HG03342 (cell line): Measurements from ENCODE around the gene SLITRK5.

Experiments
- ATAC-seq: cut with Tn5 transposase; IDR thresholded peaks from one replicate; pipeline ENCODE4 v1.9.1; 2021; ENCODE audit warnings: mild to moderate bottlenecking, moderate library complexity; ENCODE audit not compliant: unreplicated experiment

Gene SLITRK5, protein sequence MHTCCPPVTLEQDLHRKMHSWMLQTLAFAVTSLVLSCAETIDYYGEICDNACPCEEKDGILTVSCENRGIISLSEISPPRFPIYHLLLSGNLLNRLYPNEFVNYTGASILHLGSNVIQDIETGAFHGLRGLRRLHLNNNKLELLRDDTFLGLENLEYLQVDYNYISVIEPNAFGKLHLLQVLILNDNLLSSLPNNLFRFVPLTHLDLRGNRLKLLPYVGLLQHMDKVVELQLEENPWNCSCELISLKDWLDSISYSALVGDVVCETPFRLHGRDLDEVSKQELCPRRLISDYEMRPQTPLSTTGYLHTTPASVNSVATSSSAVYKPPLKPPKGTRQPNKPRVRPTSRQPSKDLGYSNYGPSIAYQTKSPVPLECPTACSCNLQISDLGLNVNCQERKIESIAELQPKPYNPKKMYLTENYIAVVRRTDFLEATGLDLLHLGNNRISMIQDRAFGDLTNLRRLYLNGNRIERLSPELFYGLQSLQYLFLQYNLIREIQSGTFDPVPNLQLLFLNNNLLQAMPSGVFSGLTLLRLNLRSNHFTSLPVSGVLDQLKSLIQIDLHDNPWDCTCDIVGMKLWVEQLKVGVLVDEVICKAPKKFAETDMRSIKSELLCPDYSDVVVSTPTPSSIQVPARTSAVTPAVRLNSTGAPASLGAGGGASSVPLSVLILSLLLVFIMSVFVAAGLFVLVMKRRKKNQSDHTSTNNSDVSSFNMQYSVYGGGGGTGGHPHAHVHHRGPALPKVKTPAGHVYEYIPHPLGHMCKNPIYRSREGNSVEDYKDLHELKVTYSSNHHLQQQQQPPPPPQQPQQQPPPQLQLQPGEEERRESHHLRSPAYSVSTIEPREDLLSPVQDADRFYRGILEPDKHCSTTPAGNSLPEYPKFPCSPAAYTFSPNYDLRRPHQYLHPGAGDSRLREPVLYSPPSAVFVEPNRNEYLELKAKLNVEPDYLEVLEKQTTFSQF

DNA sequence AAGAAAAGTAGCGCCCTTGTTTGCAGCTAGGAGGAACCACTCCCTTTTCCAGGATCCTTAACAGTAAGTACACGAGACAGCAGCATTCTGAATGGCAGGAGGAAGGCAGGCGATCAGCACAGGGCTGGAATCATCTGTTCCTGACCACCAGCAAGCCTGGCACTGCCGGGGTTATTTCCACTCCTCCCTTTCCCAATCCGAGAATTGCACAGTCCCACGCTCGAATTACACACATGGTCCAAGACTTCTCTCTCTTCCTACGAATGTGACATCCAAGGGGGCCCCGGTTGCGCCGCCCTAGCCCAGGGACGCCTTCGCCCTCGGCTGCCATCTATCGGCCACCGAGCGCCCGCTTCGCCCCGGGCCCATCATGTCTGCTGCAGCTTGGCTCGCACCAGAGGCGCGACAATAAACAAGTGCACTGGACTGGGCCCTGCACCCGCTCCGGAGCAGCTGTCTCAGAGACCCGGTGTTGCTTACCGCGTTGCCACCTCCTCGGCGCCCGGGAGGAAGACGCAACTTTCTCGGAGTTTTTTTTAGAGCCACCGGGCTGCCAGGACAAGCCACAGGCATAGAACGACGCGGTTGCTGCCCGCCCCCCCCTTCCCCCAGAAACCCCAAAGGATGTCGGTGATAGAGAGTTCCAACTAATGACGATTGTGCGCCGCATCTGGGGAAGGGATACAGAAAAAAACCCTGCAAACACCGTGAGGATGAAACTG, at the start of gene SLITRK5:
Gene SLITRK5, plus strand, starts transcription at position 341 of the 722 bp plus-strand sequence. CDS start 4,018 bp downstream, outside the sequence.
- peak; percentile 88 for ATAC-seq

DNA sequence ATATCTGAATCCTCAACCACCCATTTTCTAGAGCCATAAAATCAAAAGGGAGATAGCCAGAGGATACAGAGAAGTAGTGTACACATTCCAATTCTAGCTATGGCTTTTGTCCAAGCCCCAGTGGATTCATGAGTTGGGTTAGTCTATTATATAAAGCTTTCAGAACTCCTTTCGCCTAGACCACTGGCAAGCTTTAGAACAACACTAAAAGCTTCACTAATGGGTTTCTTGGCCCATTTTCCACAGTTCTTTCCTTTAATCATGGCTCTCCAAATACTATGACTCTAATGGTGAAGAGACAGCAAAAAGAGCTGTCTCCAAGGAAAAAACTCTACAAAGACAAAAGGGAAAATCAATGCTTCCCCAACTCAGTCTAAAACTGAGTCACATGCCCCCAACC, 48.2 kb upstream of the SLITRK5 start:
- no peak for ATAC-seq

DNA sequence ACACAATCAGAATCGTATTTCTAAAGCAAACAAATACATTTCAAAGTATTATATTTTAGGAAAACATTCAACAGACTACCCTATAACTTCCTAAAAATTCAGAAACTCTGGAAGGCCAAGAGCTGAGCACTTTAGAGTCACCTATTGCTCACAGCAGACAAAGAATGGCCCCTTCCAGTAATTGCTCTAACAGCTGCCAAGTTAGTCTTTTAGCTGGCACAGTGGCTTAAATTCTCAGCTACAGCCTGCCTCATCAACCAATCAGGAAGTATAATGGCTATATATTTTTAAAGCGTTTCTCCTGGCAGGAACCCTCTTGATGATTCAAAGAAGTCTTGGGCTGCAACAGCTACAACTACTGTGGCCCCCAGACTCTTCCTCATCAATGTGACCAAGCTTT, 14.9 kb upstream of the SLITRK5 start:
- ATAC-seq = no peak

DNA sequence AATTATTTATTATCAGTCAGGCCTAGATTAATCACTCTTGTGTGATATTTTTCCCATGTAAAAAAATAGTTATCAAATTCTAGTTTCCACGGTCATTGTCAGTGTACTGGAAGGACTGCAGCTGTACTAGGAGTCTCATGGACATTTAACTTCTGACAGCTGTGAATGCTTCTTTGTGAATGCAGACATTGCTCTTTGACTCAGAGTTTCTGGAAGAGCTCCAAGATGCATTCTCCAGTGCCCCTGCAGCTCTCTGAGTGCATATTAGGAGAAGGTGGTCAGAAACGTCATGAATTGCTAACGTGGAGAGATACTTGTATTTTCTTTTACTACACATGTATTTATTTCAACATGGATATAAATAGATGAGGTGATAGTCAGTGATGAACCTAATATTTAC, 9.7 kb upstream of the SLITRK5 start:
- ATAC-seq = no peak

DNA sequence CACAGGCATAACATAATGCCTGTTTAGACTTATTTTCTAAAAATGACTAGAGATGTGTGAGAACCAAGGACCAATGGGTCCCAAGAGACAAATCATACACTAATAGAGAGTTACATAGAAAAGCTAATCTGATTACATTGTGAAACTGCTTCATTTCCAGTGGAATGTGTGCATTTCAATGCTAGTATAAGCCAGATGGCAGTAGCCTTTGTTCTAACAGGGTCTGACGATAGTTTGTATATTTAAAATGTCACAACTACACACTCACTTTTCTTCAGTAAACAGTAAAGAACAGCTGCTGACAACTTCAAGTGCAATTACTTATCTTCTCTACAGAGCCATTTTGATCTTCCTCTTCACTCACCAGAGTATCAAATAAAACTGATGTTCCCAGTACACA, 4.3 kb upstream of the SLITRK5 start:
- ATAC-seq = no peak

DNA sequence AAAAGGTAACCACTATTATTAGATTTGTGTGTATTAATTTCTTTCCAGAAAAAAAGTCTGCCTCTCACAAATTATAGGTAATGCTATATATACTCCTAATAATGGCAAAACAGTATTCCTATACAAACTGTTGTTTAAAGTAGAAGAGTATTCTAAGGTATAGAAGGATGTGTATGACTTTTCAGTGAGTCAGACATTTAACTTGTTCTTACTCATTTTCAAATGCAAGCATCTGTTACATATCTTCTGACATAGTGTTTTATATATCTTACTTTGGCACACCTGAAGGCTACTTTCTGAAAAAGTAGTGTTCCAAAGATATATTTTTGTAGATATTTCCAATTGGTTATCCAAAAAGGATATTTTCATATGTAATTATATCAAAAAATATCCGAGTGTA, 3.5 kb upstream of the SLITRK5 start:
- ATAC-seq = no peak

DNA sequence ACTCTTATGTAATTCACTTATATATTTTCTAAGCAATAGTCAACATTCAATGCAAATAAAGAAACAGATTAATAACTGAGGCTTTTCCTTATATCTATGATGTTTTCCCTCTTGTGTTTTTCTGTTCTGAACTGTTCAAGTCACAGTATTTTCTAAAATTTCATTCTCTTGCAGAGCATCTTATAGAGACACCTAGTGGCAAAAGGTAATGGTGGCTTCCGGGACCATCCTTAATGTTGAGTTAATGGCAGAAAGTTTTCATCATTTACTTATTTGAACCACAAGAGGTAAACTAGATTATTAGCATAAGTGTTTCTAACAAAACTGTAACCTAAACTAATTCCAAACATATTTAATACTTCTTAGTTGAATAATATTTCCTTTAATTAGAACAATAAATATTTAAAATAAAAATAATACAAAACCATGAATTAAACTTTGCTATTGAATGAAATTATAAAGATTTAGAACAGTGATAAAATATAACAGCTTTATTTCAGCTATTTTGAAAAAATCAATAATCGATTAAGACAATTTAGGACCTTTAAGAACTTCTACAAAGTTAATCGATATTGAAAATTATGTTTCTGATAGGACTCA, 1.7 kb upstream of the SLITRK5 start:
- peak; percentile 55 for ATAC-seq

DNA sequence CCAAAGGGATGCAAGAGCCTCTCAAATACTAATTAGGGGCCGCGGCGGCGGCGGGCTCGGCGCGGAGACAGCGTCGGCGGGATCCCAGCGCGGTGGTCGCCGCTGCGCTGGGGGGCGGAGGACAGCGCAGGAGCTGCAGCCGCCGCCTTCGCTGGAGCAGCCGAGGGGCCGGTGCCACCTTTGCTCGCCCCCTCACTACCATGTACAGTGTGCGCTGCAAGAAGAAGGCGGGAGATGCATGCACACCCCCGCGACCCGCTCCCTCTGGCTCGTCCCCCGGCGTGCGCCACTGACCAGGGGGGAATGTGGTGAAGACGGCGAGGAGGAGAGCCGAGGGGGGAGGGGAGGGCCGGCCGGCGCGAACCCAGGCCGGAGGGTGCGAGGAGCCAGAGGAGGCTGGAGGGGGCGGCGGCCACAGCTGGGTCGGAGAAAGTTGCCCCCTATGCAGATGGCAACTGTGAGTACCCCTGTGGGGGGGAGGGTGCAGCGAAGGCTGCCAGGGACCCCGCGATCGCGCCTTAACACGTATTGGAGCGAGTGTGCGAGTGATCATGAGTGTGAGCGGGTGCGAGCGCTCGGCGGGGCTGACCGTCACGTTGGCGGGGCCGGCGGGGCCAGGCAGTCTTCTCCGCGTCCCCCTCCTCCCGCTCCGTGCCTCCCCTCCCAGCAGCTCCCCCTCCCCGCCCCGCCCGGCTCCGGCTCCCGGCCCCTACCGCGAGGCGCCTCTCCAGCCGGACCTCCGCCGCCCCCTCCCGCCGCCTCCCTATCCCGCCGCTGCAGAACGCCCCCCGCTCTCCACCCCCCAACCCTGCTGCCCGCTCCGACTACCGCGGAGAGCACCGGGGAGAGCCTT, 808 bp downstream of the SLITRK5 start:
- no peak for ATAC-seq

DNA sequence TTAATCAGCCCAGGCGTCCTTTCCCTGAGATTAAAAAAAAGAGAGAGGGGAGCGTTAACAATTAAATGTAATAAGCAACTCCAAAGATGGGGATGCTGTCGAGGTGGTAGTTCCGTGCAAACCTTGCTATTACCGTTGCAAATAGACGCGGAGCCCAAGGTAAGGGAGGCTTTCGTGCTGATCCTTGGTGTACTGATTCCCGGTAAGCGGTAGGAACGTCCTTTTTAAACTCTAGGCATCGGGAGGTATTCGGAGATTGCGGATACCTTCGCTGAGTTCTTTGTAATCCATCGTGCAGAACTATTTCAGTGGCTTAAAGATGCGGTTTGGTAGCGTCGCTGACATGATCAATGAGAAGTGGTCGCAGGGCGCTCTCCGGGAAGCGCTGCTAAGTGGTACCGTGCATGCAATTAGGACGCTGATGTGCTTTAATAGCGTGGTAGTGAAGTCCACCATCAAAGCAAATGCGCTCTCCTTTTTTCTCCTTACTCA, 3.1 kb downstream of the SLITRK5 start:
- ATAC-seq = no peak

DNA sequence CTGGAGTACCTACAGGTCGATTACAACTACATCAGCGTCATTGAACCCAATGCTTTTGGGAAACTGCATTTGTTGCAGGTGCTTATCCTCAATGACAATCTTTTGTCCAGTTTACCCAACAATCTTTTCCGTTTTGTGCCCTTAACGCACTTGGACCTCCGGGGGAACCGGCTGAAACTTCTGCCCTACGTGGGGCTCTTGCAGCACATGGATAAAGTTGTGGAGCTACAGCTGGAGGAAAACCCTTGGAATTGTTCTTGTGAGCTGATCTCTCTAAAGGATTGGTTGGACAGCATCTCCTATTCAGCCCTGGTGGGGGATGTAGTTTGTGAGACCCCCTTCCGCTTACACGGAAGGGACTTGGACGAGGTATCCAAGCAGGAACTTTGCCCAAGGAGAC, 4.7 kb downstream of the SLITRK5 start:
- no peak for ATAC-seq

DNA sequence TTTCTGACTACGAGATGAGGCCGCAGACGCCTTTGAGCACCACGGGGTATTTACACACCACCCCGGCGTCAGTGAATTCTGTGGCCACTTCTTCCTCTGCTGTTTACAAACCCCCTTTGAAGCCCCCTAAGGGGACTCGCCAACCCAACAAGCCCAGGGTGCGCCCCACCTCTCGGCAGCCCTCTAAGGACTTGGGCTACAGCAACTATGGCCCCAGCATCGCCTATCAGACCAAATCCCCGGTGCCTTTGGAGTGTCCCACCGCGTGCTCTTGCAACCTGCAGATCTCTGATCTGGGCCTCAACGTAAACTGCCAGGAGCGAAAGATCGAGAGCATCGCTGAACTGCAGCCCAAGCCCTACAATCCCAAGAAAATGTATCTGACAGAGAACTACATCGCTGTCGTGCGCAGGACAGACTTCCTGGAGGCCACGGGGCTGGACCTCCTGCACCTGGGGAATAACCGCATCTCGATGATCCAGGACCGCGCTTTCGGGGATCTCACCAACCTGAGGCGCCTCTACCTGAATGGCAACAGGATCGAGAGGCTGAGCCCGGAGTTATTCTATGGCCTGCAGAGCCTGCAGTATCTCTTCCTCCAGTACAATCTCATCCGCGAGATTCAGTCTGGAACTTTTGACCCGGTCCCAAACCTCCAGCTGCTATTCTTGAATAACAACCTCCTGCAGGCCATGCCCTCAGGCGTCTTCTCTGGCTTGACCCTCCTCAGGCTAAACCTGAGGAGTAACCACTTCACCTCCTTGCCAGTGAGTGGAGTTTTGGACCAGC, 5.3 kb downstream of the SLITRK5 start:
- no peak for ATAC-seq

DNA sequence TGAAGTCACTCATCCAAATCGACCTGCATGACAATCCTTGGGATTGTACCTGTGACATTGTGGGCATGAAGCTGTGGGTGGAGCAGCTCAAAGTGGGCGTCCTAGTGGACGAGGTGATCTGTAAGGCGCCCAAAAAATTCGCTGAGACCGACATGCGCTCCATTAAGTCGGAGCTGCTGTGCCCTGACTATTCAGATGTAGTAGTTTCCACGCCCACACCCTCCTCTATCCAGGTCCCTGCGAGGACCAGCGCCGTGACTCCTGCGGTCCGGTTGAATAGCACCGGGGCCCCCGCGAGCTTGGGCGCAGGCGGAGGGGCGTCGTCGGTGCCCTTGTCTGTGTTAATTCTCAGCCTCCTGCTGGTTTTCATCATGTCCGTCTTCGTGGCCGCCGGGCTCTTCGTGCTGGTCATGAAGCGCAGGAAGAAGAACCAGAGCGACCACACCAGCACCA, 5.9 kb downstream of the SLITRK5 start:
- ATAC-seq = no peak

DNA sequence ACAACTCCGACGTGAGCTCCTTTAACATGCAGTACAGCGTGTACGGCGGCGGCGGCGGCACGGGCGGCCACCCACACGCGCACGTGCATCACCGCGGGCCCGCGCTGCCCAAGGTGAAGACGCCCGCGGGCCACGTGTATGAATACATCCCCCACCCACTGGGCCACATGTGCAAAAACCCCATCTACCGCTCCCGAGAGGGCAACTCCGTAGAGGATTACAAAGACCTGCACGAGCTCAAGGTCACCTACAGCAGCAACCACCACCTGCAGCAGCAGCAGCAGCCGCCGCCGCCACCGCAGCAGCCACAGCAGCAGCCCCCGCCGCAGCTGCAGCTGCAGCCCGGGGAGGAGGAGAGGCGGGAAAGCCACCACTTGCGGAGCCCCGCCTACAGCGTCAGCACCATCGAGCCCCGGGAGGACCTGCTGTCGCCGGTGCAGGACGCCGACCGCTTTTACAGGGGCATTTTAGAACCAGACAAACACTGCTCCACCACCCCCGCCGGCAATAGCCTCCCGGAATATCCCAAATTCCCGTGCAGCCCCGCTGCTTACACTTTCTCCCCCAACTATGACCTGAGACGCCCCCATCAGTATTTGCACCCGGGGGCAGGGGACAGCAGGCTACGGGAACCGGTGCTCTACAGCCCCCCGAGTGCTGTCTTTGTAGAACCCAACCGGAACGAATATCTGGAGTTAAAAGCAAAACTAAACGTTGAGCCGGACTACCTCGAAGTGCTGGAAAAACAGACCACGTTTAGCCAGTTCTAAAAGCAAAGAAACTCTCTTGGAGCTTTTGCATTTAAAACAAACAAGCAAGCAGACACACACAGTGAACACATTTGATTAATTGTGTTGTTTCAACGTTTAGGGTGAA, 6.6 kb downstream of the SLITRK5 start:
- no peak for ATAC-seq

DNA sequence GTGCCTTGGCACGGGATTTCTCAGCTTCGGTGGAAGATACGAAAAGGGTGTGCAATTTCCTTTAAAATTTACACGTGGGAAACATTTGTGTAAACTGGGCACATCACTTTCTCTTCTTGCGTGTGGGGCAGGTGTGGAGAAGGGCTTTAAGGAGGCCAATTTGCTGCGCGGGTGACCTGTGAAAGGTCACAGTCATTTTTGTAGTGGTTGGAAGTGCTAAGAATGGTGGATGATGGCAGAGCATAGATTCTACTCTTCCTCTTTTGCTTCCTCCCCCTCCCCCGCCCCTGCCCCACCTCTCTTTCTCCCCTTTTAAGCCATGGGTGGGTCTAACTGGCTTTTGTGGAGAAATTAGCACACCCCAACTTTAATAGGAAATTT, 7.2 kb downstream of the SLITRK5 start:
- no peak for ATAC-seq

DNA sequence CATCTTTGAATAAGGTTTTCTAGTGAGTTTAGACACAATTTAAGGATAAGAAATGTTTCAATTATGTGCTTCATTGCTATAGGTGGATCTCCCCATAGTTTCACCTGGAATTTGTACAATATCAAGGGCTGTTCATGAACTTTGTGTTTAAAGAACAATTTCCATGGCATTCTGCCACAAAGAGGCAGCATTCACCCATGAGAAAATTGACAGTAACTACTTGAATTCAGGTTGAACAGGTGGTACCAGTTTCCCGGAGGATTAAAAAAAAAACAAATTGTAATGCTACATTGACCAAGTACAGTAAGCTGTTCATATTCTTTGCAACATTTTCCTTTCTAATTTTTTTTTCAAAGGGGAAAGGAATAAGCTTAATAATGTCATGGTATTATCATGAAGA, 9.1 kb downstream of the SLITRK5 start:
- no peak for ATAC-seq

DNA sequence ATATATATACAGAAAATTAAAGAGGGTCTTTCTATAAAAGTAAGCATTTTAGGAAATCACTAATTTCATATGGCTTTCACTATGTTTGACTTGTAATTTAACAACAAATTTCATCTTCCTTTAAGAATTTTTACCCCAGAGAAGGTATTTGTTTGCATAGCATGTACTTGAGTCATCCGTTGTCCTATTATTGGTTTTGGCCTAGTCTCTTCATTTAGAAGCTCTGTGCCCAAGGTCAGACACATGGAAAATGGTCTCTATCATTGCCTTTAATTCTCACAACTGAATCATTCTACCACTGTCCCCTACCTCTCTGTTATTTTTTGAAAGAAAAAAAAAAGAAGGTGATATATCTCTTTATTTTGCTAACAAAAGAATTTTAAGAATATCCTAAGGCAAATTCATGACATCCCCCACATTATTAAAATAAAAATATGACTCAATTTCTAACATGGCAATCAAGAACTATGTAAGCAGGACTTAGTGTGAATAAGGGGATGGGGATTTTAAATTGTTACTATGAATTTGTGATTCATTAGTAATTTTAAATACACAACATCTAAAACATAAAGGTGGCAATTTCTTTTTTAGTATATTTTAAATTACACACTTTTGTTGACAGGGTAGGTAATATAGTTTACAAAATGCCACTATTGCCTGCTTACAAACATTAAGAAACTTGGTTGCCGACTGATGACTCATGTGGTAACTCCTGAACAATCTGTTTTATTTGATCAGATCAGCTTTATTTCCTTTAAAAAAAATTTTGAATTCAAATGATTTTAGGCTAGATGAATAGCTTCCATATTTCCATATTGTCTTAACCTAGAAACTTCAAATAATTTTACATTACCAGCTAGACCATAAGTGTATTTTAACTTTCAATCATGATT, 13.9 kb downstream of the SLITRK5 start:
- no peak for ATAC-seq

DNA sequence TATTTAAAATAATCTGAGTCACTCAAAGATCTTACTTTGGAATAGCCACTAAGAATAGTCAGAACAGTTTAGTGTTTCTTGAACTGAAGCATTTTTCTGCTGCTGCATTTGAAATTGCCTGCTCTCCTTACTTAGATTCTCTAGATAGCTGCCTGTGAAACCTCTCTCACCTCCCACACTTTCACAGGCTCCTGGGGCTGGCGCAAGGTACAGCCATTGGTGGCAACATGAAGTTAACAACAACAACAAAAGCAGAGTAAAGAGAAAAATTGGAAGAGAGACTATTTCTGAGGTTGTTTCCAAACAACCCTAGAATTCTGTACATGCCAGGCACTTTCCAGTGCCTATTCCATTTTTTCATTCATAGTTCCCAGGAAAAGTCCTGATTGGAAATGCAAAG, 25.3 kb downstream of the SLITRK5 start:
- no peak for ATAC-seq
